SK-N-SH (cell line): ENCODE measurements around the gene TRPC6. TPM values are rescaled to one million over a fixed set of nuclear protein-coding genes. Genes with fewer than 3 reads are reported as not detected.

Source experiments
- CTCF ChIA-PET: fragments of 300-600, 350-600 bp; formaldehyde crosslinking; extraction: SDS; loops from one replicate; lab custom pipeline; 2021; lab: Yijun Ruan, JAX
- POLR2A ChIA-PET: fragments of 350-600 bp; sonication (Branson Sonifier 250); formaldehyde crosslinking; extraction: SDS; loops from one replicate; lab custom pipeline; 2020; ENCODE audit warnings: antibody characterized with exemption, inconsistent platforms; lab: Yijun Ruan, JAX
- DNase-seq: peaks from one replicate; pipeline ENCODE4 v3.0.0; 2012
- H2AFZ ChIP-seq: fragments of 200-600 bp; sonication (generic); 2 replicates; pipeline ENCODE4 v1.8.1; 2016; ENCODE audit warnings: antibody characterized with exemption, mild to moderate bottlenecking, low read depth
- H3F3A ChIP-seq: fragments of 200-600 bp; sonication (generic); replicated peaks from 2 replicates; pipeline ENCODE3; 2016; ENCODE audit warnings: antibody characterized with exemption, mild to moderate bottlenecking; ENCODE audit not compliant: insufficient read depth
- H3K27ac ChIP-seq, 2 experiments: fragments of 200-500 bp in 1 of 2; fragments of 200-600 bp in 1 of 2; sonication (Bioruptor generic) in 1 of 2; sonication (generic), shearing (Covaris generic) in 1 of 2; 2 replicates each; pipeline versions ENCODE4 v1.5.1 to v1.6.1; 2014 to 2016; ENCODE audit warnings: low read depth in 2 of 2, inconsistent platforms in 1 of 2, low read length in 1 of 2, mild to moderate bottlenecking in 1 of 2, mixed read lengths in 1 of 2
- H3K27me3 ChIP-seq: fragments of 200-600 bp; sonication (generic), shearing (Covaris generic); 2 replicates; pipeline ENCODE4 v1.6.1; 2016; ENCODE audit warnings: mixed run types; ENCODE audit not compliant: insufficient read depth
- H3K36me3 ChIP-seq, 2 experiments: fragments of 200-500 bp in 1 of 2; fragments of 200-600 bp in 1 of 2; sonication (Bioruptor generic) in 1 of 2; sonication (generic) in 1 of 2; replicated peaks in 1 of 2; 2 replicates each; pipeline versions ENCODE3 to v1.5.1; 2014 to 2016; ENCODE audit warnings: low read length in 1 of 2, mild to moderate bottlenecking in 1 of 2; ENCODE audit not compliant: insufficient read depth in 2 of 2, control insufficient read depth in 1 of 2
- H3K4me1 ChIP-seq, 2 experiments: fragments of 200-500 bp in 1 of 2; fragments of 200-600 bp in 1 of 2; sonication (Bioruptor generic) in 1 of 2; sonication (generic), shearing (Covaris generic) in 1 of 2; 2 replicates each; pipeline versions ENCODE4 v1.5.1 to v1.6.1; 2014 to 2016; ENCODE audit warnings: low read depth in 1 of 2, low read length in 1 of 2, mixed run types in 1 of 2; ENCODE audit not compliant: insufficient read depth in 2 of 2, control insufficient read depth in 1 of 2
- H3K4me2 ChIP-seq: fragments of 200-600 bp; sonication (generic), shearing (Covaris generic); 2 replicates; pipeline ENCODE4 v1.6.1; 2017; ENCODE audit warnings: mixed run types
- H3K4me3 ChIP-seq, 2 experiments: fragments of 200-500 bp in 1 of 2; fragments of 200-600 bp in 1 of 2; sonication (Bioruptor generic) in 1 of 2; sonication (generic), shearing (Covaris generic) in 1 of 2; 2 replicates each; pipeline versions ENCODE4 v1.5.1 to v1.8.1; 2014 to 2016; ENCODE audit warnings: low read depth in 2 of 2, inconsistent platforms in 1 of 2, low read length in 1 of 2, mild to moderate bottlenecking in 1 of 2, mixed read lengths in 1 of 2, moderate library complexity in 1 of 2
- H3K79me2 ChIP-seq: fragments of 200-600 bp; sonication (generic); 2 replicates; pipeline ENCODE4 v1.8.1; 2017; ENCODE audit warnings: mild to moderate bottlenecking; ENCODE audit not compliant: insufficient read depth
- H3K9ac ChIP-seq: fragments of 200-600 bp; sonication (generic); 2 replicates; pipeline ENCODE4 v1.6.1; 2017; ENCODE audit warnings: mixed run types
- H3K9me2 ChIP-seq: fragments of 200-600 bp; sonication (generic); 2 replicates; pipeline ENCODE4 v1.6.1; 2017; ENCODE audit warnings: mixed run types
- H3K9me3 ChIP-seq: fragments of 200-600 bp; sonication (generic); 2 replicates; pipeline ENCODE4 v1.6.1; 2017; ENCODE audit warnings: mixed run types, mild to moderate bottlenecking, moderate library complexity
- H4K20me1 ChIP-seq: fragments of 200-600 bp; sonication (generic); 2 replicates; pipeline ENCODE4 v1.6.1; 2017; ENCODE audit warnings: mild to moderate bottlenecking, mixed run types; ENCODE audit not compliant: insufficient read depth
- CHD2 ChIP-seq: fragments of 150-350 bp; IDR thresholded peaks from 2 replicates; pipeline ENCODE4 v1.6.1; 2018; ENCODE audit warnings: low read length; ENCODE audit not compliant: partially characterized antibody
- ELF1 ChIP-seq: IDR thresholded peaks from 2 replicates; pipeline ENCODE4 v1.4.0; 2012
- EP300 ChIP-seq, 2 experiments: IDR thresholded peaks; 2 replicates each; pipeline versions ENCODE4 v1.4.0 to v1.6.1; 2012; ENCODE audit warnings: borderline replicate concordance in 1 of 2, low read depth in 1 of 2, low read length in 1 of 2
- FOSL2 ChIP-seq: IDR thresholded peaks from 2 replicates; pipeline ENCODE4 v1.4.0; 2012; ENCODE audit warnings: low read depth, mild to moderate bottlenecking, moderate library complexity, borderline replicate concordance
- FOXM1 ChIP-seq: IDR thresholded peaks from 2 replicates; pipeline ENCODE4 v1.4.0; 2012; ENCODE audit warnings: low read depth, mild to moderate bottlenecking
- GABPA ChIP-seq: IDR thresholded peaks from 2 replicates; pipeline ENCODE4 v1.4.0; 2012; ENCODE audit warnings: low read depth, mild to moderate bottlenecking
- GATA2 ChIP-seq: sonication (generic); formaldehyde crosslinking; IDR thresholded peaks from 2 replicates; pipeline ENCODE4 v1.5.0; 2020; ENCODE audit warnings: mild to moderate bottlenecking, missing genetic modification reagents
- JUND ChIP-seq: IDR thresholded peaks from 2 replicates; pipeline ENCODE4 v1.4.0; 2012
- NFIC ChIP-seq: IDR thresholded peaks from 2 replicates; pipeline ENCODE4 v1.4.0; 2012; ENCODE audit warnings: borderline replicate concordance
- NRF1 ChIP-seq: IDR thresholded peaks from 2 replicates; pipeline ENCODE4 v1.6.1; 2012; ENCODE audit warnings: low read depth, mild to moderate bottlenecking, low read length
- POLR2AphosphoS5 ChIP-seq: IDR thresholded peaks from 2 replicates; pipeline ENCODE4 v1.6.1; 2012; ENCODE audit warnings: low read depth, low read length
- RCOR1 ChIP-seq: fragments of 150-350 bp; IDR thresholded peaks from 2 replicates; pipeline ENCODE4 v1.6.1; 2017; ENCODE audit warnings: antibody characterized with exemption, low read length
- RFX5 ChIP-seq: IDR thresholded peaks from 2 replicates; pipeline ENCODE4 v1.6.1; 2012; ENCODE audit warnings: mild to moderate bottlenecking, improper control_type of control experiment, low read length
- RXRA ChIP-seq: IDR thresholded peaks from 2 replicates; pipeline ENCODE4 v1.4.0; 2012; ENCODE audit warnings: low read depth, mild to moderate bottlenecking, borderline replicate concordance
- SIN3A ChIP-seq: IDR thresholded peaks from 2 replicates; pipeline ENCODE4 v1.6.1; 2012; ENCODE audit warnings: low read depth, mild to moderate bottlenecking, low read length, moderate library complexity, borderline replicate concordance
- SMC3 ChIP-seq: IDR thresholded peaks from 2 replicates; pipeline ENCODE4 v1.6.1; 2012; ENCODE audit warnings: low read depth, low read length, improper control_type of control experiment
- TCF12 ChIP-seq: IDR thresholded peaks from 2 replicates; pipeline ENCODE4 v1.4.0; 2012
- WGBS: methylation state at CpG from one replicate; pipeline ENCODE4 v1.1.6; 2017; ENCODE audit warnings: low lambda C conversion rate; 5-methylcytosine and 5-hydroxymethylcytosine counted together
- polyA plus RNA-seq, 3 experiments: library from polyadenylated mRNA; depleted of rRNA; stranded (reverse); fragments of >200 nt; gene quantifications; 2 replicates each; pipeline ENCODE4 v1.2.3, GENCODE V29; 2012
- TF ChIP-seq, protein P1 (sequence below): fragments of 150-350 bp; IDR thresholded peaks from 2 replicates; pipeline ENCODE4 v1.6.1; 2017; ENCODE audit warnings: antibody characterized with exemption, low read length, low read depth, borderline replicate concordance
- TF ChIP-seq, protein P2 (sequence below): IDR thresholded peaks from 2 replicates; pipeline ENCODE4; 2012
- TF ChIP-seq, protein P3 (sequence below): IDR thresholded peaks from 2 replicates; pipeline ENCODE4 v1.6.1; 2012; ENCODE audit warnings: mild to moderate bottlenecking, low read depth, low read length, moderate library complexity
- TF ChIP-seq, protein P4 (sequence below): IDR thresholded peaks from 2 replicates; pipeline ENCODE4 v1.4.0; 2012; ENCODE audit warnings: low read depth
- TF ChIP-seq, protein P5 (sequence below): IDR thresholded peaks from 2 replicates; pipeline ENCODE4 v1.4.0; 2012; ENCODE audit warnings: low read depth, borderline replicate concordance

Gene TRPC6
- polyA plus RNA-seq, 1 of the 3 experiments (the other 2 are of a cell fraction): not detected

DNA sequence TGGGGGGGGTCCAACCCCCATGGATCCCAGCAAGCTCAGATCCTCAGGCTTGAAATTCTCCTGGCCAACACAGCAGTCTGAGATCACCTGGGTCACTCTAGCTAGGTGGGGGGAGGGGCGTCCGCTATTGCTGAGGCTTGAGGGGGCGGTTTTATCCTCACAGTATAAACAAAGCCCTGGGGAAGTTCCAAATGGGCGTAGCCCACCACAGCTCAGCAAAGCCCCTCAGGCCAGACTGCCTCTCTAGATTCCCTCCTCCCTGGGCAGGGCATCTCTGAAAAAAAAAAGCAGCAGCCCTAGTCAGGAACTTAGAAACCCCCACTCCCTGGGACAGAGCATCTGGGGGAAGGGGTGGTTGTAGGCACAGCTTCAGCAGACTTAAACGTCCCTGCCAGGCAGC lies 16.7 kb downstream of the TRPC6 start:
- H3K4me3 ChIP-seq: no peak overlapping the region
- H3K36me3 ChIP-seq: no peaks in the 10 kb centered on the region
- no peak overlapping the region for H2AFZ ChIP-seq
- TF ChIP-seq RFX5: no peak
- TF ChIP-seq NFIC: no peak
- no peak for TF ChIP-seq EP300 (IDR thresholded peaks at IDR 0.05; ENCODE audit: borderline replicate concordance in 1 of 2, low read depth in 1 of 2, low read length in 1 of 2)
- TF ChIP-seq GATA2: no peak
- no peak for TF ChIP-seq ELF1
- TF ChIP-seq, protein P1, sequence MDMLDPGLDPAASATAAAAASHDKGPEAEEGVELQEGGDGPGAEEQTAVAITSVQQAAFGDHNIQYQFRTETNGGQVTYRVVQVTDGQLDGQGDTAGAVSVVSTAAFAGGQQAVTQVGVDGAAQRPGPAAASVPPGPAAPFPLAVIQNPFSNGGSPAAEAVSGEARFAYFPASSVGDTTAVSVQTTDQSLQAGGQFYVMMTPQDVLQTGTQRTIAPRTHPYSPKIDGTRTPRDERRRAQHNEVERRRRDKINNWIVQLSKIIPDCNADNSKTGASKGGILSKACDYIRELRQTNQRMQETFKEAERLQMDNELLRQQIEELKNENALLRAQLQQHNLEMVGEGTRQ: no peak
- no peak for TF ChIP-seq FOSL2
- TF ChIP-seq TCF12: no peak
- TF ChIP-seq, protein P2, sequence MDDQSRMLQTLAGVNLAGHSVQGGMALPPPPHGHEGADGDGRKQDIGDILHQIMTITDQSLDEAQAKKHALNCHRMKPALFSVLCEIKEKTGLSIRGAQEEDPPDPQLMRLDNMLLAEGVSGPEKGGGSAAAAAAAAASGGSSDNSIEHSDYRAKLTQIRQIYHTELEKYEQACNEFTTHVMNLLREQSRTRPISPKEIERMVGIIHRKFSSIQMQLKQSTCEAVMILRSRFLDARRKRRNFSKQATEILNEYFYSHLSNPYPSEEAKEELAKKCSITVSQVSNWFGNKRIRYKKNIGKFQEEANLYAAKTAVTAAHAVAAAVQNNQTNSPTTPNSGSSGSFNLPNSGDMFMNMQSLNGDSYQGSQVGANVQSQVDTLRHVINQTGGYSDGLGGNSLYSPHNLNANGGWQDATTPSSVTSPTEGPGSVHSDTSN: no peak
- no peak for TF ChIP-seq JUND
- no peak for TF ChIP-seq RCOR1
- TF ChIP-seq SIN3A: no peak
- TF ChIP-seq GABPA: no peak
- no peaks in the 10 kb centered on the region for H4K20me1 ChIP-seq
- ChIA-PET POLR2A (no interaction called here), CTCF (no interaction called here)
- no peaks in the 10 kb centered on the region for H3K4me1 ChIP-seq
- H3K9me3 ChIP-seq: no peaks in the 10 kb centered on the region
- DNase-seq: no peak
- H3K27me3 ChIP-seq: no peaks in the 10 kb centered on the region
- no peak overlapping the region for H3K4me2 ChIP-seq
- no peaks in the 10 kb centered on the region for H3K9me2 ChIP-seq
- no peaks in the 10 kb centered on the region for H3K79me2 ChIP-seq
- no peak overlapping the region for H3K9ac ChIP-seq
- H3F3A ChIP-seq: no peaks in the 10 kb centered on the region
- WGBS: 11% methylated on average over 3 of the region's 5 CpGs
- H3K27ac ChIP-seq: no peak overlapping the region

DNA sequence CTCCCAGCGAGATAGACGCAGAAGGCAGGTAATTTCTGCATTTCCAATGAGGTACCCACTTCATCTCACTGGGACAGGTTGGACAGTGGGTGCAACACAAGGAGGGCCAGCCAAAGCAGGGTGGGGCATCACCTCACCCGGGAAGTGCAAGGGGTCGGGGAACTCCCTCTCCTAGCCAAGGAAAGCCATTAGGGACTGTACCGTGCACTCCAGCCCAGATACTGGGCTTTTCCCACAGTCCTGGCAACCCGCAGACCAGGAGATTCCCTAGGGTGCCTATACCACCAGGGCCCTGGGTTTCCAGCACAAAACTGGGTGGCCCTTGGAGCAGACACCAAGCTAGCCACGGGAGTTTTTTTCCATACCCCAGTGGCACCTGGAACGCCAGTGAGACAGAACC lies 17.2 kb downstream of the TRPC6 start:
- ChIA-PET CTCF (no interaction called here), POLR2A (no interaction called here)
- 7% methylated on average over 5 of the region's 8 CpGs for WGBS
- no peaks in the 10 kb centered on the region for H3K36me3 ChIP-seq
- no peaks in the 10 kb centered on the region for H3K9me3 ChIP-seq
- H3K4me2 ChIP-seq: no peak overlapping the region
- no peaks in the 10 kb centered on the region for H3F3A ChIP-seq
- H2AFZ ChIP-seq: no peak overlapping the region
- no peaks in the 10 kb centered on the region for H3K9me2 ChIP-seq
- no peak overlapping the region for H3K27ac ChIP-seq
- no peaks in the 10 kb centered on the region for H3K79me2 ChIP-seq
- no peak overlapping the region for H3K9ac ChIP-seq
- no peak for DNase-seq
- no peaks in the 10 kb centered on the region for H3K27me3 ChIP-seq
- no peaks in the 10 kb centered on the region for H4K20me1 ChIP-seq
- no peak overlapping the region for H3K4me3 ChIP-seq
- H3K4me1 ChIP-seq: no peaks in the 10 kb centered on the region
- TF ChIP-seq, protein P2: no peak
- TF ChIP-seq GATA2 (no peak), TCF12 (no peak), FOXM1 (no peak), RXRA (no peak), SIN3A (no peak), POLR2AphosphoS5 (no peak), ELF1 (no peak), SMC3 (no peak), CHD2 (no peak), NRF1 (no peak)
- TF ChIP-seq, protein P3, sequence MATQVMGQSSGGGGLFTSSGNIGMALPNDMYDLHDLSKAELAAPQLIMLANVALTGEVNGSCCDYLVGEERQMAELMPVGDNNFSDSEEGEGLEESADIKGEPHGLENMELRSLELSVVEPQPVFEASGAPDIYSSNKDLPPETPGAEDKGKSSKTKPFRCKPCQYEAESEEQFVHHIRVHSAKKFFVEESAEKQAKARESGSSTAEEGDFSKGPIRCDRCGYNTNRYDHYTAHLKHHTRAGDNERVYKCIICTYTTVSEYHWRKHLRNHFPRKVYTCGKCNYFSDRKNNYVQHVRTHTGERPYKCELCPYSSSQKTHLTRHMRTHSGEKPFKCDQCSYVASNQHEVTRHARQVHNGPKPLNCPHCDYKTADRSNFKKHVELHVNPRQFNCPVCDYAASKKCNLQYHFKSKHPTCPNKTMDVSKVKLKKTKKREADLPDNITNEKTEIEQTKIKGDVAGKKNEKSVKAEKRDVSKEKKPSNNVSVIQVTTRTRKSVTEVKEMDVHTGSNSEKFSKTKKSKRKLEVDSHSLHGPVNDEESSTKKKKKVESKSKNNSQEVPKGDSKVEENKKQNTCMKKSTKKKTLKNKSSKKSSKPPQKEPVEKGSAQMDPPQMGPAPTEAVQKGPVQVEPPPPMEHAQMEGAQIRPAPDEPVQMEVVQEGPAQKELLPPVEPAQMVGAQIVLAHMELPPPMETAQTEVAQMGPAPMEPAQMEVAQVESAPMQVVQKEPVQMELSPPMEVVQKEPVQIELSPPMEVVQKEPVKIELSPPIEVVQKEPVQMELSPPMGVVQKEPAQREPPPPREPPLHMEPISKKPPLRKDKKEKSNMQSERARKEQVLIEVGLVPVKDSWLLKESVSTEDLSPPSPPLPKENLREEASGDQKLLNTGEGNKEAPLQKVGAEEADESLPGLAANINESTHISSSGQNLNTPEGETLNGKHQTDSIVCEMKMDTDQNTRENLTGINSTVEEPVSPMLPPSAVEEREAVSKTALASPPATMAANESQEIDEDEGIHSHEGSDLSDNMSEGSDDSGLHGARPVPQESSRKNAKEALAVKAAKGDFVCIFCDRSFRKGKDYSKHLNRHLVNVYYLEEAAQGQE: no peak
- TF ChIP-seq, protein P4, sequence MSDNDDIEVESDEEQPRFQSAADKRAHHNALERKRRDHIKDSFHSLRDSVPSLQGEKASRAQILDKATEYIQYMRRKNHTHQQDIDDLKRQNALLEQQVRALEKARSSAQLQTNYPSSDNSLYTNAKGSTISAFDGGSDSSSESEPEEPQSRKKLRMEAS: no peak
- TF ChIP-seq, protein P5, sequence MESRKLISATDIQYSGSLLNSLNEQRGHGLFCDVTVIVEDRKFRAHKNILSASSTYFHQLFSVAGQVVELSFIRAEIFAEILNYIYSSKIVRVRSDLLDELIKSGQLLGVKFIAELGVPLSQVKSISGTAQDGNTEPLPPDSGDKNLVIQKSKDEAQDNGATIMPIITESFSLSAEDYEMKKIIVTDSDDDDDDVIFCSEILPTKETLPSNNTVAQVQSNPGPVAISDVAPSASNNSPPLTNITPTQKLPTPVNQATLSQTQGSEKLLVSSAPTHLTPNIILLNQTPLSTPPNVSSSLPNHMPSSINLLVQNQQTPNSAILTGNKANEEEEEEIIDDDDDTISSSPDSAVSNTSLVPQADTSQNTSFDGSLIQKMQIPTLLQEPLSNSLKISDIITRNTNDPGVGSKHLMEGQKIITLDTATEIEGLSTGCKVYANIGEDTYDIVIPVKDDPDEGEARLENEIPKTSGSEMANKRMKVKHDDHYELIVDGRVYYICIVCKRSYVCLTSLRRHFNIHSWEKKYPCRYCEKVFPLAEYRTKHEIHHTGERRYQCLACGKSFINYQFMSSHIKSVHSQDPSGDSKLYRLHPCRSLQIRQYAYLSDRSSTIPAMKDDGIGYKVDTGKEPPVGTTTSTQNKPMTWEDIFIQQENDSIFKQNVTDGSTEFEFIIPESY: no peak
